Lower lobe of right lung (tissue), 2 donors: ENCODE measurements around the gene SOBP. TPM values are rescaled to one million over a fixed set of nuclear protein-coding genes. Genes with fewer than 3 reads are reported as not detected.

ENCODE experiments used
- ATAC-seq, 2 donors: fragments of 200-7000 bp; cut with Tn5 transposase; one replicate each; pipeline ENCODE4 v1.9.1; 2020 to 2022; ENCODE audit warnings: mild to moderate bottlenecking in 2 of 2, moderate library complexity in 2 of 2
- DNase-seq: peaks from one replicate; pipeline ENCODE4 v3.0.0-alpha.2; 2020
- H3K27ac ChIP-seq: fragments of 200-600 bp; one replicate; pipeline ENCODE4 v1.8.0; 2022
- H3K27me3 ChIP-seq: fragments of 200-600 bp; one replicate; pipeline ENCODE4 v1.8.0; 2022; ENCODE audit warnings: low read depth
- H3K36me3 ChIP-seq: fragments of 200-600 bp; one replicate; pipeline ENCODE4 v1.8.0; 2022; ENCODE audit warnings: mild to moderate bottlenecking
- H3K4me1 ChIP-seq: fragments of 200-600 bp; one replicate; pipeline ENCODE4 v1.8.0; 2022
- H3K4me3 ChIP-seq: fragments of 200-600 bp; one replicate; pipeline ENCODE4 v1.8.0; 2022; ENCODE audit warnings: mild to moderate bottlenecking
- H3K9me3 ChIP-seq: fragments of 200-600 bp; one replicate; pipeline ENCODE4 v1.8.0; 2022
- CTCF ChIP-seq: fragments of 200-600 bp; IDR thresholded peaks from one replicate; pipeline ENCODE4 v1.8.0; 2022; ENCODE audit warnings: antibody characterized with exemption, mild to moderate bottlenecking
- intact Hi-C: fragments of 100-400 bp; cut with DNase I; formaldehyde crosslinking; loops from one replicate; pipeline ENCODE4 v1.11.0; 2022
- total RNA-seq: library from RNA; stranded (reverse); fragmentation: NEBNext Ultra II Directional; extraction: Animal tissue kit (Norgen Biotek cat#: 25700); gene quantifications from one replicate; pipeline ENCODE4 v1.2.1, GENCODE V29; 2021
- donor health status: DM: no; HTN: yes; CAD: no; lungs with severe emphysema.

SOBP gene
- total RNA-seq, 1 donor from 2014 or later: 6.9 TPM

- H3K27me3 ChIP-seq: no peaks in the 10 kb centered on the region
- H3K36me3 ChIP-seq: no peaks in the 10 kb centered on the region
- DNase-seq (peak; percentile 77), ATAC-seq (peak; percentile 67 to 76)
- intact Hi-C loops: no loop called here
- H3K27ac ChIP-seq: peak overlapping the region; percentile 54
- TF ChIP-seq CTCF: no peak
- H3K9me3 ChIP-seq: no peaks in the 10 kb centered on the region
- H3K4me1 ChIP-seq: peaks cover 41% of the 10 kb centered on the region
- H3K4me3 ChIP-seq: peak overlapping the region; percentile 17
These were observed 156.3 kb downstream of the SOBP start for GRCh38 chr6:107646176-107646575.

- Histone ChIP-seq H3K27ac (peak overlapping the region; percentile 54), H3K9me3 (no peaks in the 10 kb centered on the region), H3K4me3 (peak overlapping the region; percentile 17), H3K36me3 (no peaks in the 10 kb centered on the region), H3K27me3 (no peaks in the 10 kb centered on the region), H3K4me1 (peaks cover 34% of the 10 kb centered on the region)
- TF ChIP-seq CTCF: no peak
- DNase-seq: no peak
- no peak for ATAC-seq
- intact Hi-C loops: no loop called here
These were observed 157.0 kb downstream of the SOBP start for GRCh38 chr6:107646776-107647438.

- no peak for TF ChIP-seq CTCF
- Histone ChIP-seq H3K9me3 (no peaks in the 10 kb centered on the region), H3K4me3 (no peak overlapping the region), H3K27me3 (no peaks in the 10 kb centered on the region), H3K27ac (no peak overlapping the region), H3K36me3 (no peaks in the 10 kb centered on the region), H3K4me1 (peaks cover 28% of the 10 kb centered on the region)
- DNase-seq (no peak), ATAC-seq (no peak)
- intact Hi-C loops: no loop called here
These were observed 157.6 kb downstream of the SOBP start for GRCh38 chr6:107647439-107647948.

- TF ChIP-seq CTCF: no peak
- intact Hi-C loops: no loop called here
- Histone ChIP-seq H3K4me3 (no peak overlapping the region), H3K36me3 (no peaks in the 10 kb centered on the region), H3K9me3 (no peaks in the 10 kb centered on the region), H3K4me1 (peaks cover 22% of the 10 kb centered on the region), H3K27ac (no peak overlapping the region), H3K27me3 (no peaks in the 10 kb centered on the region)
- DNase-seq (no peak), ATAC-seq (no peak)
These were observed 159.1 kb downstream of the SOBP start for GRCh38 chr6:107648983-107649382.

- Histone ChIP-seq H3K27me3 (no peaks in the 10 kb centered on the region), H3K36me3 (no peaks in the 10 kb centered on the region), H3K27ac (no peak overlapping the region), H3K4me1 (peaks cover 19% of the 10 kb centered on the region), H3K4me3 (no peak overlapping the region), H3K9me3 (no peaks in the 10 kb centered on the region)
- intact Hi-C loops: no loop called here
- ATAC-seq: no peak
- TF ChIP-seq CTCF: no peak
- DNase-seq: no peak
These were observed 162.7 kb downstream of the SOBP start for GRCh38 chr6:107652526-107653182.
